Brain pericyte (primary cell): Measurements from ENCODE around the gene PPP6R2.
A peak's percentile ranks its signal among the peaks of the same experiment; 100 is the strongest.
"Not testable (repeated sequence)": the region's sequence is repeated elsewhere in the genome, so short reads cannot be mapped to it uniquely, and the experiment has no call there.

Source experiments
- DNase-seq: peaks from one replicate; pipeline ENCODE4 v3.0.0-alpha.2; 2012; ENCODE audit warnings: low read depth, low spot score

The PPP6R2 gene

DNA sequence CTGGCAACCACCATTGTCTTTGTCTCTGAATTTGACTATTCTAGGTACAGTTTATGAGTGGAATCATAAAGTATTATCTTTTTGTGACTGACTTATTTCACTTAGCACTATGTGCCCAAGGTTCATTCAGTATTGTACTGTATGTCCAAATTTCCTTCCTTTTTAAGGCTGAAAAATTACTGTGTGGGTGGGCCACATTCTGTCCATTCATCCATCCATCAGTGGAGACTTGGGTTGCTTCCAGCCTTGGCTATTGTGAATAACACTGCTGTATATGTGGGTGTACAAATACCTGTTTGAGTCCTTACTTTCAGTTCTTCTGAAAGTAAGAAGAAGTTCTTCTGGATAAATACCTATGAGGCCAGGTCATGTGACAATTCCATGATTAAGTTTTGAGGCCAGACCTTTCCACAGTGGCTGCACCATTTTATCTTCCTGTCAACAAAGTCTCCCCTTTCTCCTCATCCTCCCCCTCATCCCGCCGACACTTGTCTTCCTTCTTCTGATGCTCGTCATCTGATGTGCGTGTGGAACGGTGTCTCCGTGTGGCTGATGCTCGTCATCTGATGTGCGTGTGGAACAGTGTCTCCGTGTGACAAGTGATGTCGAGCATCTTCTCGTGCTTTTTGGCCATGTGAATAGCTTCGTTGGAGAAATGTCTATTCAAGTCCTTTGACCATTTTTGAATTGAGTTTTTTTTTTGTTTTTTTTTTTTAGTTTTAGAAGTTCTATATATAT is 82.2 kb downstream of the PPP6R2 start:
- no peak for DNase-seq

DNA sequence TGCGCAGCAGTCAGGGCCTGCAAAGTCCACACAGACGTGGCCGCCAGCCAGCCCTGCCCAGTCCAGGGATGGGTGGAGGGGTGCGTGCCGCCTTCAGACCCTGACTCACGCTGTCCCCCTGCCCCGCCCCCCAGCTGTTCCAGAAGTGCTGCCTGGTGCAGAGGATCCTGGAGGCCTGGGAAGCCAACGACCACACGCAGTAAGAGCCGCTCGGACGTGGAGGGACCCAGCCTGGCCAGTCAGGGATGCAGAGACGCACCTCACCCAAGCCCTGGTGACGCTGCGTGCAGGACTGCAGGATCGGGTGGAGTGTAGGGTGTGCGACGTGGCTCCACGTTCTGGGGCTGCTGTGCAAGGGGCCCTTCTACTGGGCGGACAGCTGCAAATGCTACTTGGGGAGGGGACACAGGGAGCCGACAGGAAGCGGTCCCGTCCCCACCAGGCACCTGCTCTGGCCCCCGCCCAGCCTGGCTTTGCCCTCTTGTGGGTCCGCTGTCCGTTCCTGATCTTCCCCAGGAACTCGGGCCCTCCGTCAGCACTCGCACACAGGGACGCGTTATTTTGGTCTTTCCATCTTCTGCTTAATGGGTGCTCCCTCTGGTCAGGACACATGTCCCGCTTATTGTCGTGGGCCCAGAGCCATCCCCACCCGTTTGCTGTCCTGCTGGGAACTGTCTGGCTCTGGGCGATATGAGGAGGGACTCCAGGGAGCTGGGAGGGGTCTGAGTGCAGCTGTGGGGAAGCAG is 89.2 kb downstream of the PPP6R2 start:
- DNase-seq = no peak

DNA sequence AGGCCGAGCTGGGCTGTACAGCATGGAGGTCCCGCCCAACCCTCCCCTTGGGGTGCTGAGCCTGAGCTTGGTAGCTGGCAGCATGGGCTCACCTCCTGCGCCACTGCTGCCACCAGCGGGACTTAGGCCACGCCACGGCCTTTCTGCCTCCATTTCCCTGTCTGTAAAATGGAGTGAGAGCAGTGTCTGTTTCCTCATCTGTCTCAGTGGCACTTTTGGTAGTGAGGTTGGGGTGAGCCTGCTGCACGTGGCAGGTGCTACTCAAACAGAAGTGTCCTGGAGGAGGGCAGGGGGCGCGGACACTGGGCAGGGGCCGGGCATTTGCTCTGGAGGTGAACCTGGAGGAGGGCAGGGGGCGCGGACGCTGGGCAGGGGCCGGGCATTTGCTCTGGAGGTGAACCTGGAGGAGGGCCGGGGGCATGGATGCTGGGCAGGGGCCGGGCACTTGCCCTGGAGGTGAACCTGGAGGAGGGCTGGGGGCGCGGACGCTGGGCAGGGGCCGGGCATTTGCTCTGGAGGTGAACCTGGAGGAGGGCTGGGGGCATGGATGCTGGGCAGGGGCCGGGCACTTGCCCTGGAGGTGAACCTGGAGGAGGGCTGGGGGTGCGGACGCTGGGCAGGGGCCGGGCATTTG is 89.9 kb downstream of the PPP6R2 start:
- not testable (repeated sequence) for DNase-seq

DNA sequence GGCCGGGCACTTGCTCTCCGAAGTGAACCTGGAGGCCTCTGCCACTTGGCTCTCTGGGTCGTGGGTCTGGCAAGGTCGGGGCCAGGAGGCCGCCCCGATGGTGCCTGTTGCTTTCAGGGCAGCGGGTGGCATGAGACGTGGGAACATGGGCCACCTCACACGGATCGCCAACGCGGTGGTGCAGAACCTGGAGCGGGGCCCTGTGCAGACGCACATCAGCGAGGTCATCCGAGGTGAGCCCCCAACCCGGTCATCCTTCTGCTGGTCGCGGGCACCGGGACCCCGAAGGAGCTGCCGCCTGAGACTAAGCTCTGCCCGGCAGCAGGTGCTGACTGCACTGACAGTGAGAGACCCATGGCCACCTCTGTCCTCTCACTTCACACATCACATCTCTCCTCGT is 91.7 kb downstream of the PPP6R2 start:
- no peak for DNase-seq

DNA sequence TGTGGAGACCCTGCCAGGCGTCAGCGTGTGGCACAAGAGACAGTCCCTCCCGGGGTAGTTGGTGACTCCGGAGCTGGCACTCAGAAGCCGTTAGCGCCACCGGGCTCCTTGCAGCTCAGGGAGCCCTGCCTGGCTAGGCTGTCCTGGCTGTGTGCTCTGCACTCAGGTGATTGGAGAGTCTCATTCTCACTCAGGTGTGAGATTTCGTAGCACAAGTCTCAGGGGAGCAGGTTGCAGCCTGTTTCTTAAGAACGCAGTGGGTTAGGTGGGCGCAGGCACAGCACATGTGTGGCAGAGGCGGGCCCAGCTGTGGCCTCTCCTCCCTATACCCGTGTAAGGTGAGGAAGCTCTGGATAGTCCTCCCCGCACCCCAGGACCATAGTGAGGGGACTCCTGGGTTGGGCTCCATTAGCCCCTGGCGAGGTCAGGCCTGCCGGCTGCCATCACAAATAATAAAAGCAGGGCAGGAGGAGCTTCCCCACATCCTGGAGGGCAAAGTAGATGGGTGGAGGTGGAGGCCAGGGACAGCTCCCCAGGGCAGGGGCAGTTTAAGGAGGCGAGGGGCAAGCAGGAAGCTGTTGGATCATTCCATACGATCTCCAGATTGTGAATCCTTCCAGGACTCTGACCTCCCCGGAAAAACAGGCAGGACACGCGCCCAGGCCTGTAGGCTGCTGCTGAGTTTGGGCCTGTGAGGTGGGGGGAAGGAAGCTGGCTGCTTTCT is 92.3 kb downstream of the PPP6R2 start:
- no peak for DNase-seq

DNA sequence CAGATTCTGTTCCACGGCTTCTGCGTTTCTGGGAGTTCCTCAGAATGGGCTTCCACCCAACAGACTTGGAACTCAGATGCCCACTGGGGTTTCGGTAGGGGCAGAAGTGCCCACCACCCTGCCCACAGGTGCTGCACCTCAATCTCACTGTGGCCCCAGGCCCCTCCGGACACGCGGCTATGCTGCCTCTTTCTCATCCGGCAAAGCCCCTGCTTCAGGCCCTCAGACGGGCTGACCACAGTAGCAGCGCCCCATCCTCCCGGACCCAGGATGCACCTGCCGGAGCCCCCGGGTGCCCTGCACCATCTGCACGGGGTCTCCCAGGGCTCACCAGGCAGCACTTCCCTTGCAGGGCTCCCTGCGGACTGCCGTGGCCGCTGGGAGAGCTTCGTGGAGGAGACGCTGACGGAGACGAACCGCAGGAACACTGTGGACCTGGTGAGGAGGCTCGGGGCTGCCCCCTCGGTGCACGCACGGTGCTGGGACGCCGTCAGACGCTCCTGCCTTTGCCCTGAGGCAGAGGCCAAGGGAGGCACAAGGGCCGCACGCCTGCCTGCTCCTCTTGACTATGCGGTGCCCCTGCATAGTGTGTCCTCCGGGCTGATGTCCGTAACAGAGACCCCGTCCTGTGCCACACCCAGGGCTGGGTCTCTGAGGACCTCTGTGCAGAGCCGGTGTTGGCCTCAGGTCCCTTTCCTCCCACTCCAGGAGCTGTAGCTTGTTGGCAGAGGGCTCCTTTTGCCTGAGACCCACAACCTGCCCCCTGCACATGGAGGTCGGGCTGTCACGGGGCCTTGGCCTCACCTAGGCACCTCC is 93.1 kb downstream of the PPP6R2 start:
- DNase-seq = no peak

DNA sequence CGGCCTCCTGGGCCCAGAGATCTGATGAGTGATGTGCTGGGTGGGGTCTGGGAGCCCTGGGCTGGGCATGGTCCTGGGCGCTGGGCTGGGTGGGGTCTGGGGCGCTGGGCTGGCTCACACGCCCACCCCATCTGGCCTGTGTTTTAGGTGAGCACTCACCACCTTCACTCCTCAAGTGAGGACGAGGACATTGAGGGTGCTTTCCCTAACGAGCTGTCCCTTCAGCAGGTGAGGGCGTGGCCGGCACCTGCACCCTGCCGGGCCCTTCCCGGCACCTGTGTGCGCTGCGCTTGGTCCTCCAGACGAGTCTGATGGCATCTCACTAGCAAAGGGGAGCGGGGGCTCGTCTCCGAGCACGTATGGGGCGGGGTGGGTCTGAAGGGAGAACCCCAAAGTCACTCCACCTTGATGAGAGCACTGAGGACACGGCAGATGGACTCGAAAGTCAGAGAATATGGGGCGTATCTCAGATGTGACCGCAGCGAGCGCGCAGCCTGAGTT is 93.8 kb downstream of the PPP6R2 start:
- DNase-seq = no peak

DNA sequence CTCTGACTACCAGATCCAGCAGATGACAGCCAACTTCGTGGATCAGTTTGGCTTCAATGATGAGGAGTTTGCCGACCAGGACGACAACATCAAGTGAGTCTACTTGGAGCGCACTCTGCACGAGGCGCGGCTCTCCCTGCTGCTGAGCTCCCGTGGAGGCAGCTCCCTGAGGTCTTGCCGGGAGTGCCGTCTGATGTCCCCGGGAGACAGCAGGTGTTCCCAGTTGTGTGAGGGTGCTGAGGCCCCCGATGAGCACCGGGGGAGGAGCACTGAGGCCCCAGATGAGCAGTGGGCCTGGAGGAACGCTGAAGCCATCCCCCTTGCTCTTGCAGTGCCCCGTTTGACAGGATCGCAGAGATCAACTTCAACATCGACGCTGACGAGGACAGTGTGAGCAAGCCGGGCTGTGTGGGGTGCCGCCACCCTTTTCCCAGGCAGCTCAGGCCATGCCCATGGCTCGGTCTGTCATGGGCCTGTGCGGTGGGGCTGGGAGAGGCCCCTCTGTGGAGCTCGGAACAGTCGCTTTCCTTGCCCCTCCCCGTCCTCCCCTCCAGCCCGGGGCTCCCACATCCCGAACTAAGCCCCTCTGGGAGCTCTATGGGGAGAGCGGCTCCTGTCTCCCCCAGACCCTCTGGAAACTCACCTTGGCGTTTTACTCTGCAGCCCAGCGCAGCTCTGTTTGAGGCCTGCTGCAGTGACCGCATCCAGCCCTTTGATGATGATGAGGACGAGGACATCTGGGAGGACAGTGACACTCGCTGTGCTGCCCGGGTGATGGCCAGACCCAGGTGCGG is 94.6 kb downstream of the PPP6R2 start:
- no peak for DNase-seq

DNA sequence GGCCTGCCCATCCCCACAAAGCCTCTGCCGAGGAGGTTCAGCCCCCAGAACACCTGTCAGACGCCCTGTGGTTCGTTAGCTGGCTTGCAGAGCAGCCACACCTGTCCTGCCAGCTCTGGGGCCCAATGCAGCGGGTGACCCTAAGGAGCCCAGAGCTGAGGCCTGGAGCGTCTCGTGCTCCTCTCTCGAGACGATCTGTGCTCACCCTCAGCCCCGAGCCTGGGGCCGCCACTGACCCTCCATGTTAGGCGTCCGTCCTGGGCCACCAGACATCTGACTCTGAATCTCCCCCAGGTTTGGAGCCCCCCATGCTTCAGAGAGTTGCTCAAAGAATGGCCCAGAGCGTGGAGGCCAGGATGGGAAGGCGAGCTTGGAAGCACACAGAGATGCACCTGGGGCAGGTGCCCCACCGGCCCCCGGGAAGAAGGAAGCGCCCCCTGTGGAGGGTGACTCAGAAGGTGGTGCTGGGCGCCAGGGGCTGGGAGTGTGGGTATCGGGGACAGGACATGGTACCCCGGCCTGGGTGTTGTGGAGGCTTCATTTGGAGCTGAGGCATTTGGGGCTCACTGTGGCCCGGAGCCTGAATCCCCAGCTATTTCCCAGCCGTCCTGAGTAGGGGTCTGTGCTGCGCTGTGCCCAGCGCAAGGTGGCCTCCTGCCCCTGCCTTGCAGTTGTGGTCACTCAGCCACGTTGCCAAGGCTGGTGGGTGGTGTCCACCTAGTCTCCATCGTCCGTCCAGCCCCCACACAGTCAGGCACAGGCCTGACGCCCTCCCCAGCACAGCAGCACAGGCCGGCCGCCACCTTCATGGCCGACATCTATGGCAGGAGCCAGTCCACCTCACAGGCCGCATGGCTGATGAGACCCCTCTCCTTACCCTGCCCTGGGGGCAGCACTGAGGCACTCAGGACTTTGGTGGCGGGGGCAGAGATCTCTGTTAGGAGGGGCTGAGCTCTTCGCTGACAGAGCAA is 95.5 kb downstream of the PPP6R2 start:
- DNase-seq = no peak

DNA sequence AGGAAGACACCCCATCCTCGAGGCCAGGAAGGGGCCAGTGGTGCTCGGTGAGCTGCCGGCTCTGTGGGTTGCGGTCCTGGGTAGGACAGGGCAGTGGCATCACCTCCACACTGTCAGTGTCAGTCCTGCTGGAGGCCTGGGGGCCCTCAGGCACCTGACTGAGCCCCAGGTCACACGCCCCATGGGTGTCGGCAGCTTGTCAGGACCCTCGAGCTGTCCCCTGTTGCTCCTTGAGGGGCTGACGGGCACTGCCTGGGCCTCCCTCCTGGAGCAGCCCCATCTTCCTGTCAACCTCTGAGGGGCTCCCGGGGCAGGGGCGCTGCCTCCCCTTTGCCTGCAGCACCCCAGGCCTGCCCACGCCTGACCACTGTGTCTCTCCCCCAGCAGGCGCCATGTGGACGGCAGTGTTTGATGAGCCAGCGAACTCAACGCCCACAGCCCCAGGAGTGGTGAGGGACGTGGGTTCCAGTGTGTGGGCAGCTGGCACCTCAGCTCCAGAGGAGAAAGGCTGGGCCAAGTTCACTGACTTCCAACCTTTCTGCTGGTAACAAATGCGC is 96.3 kb downstream of the PPP6R2 start:
- DNase-seq = no peak

DNA sequence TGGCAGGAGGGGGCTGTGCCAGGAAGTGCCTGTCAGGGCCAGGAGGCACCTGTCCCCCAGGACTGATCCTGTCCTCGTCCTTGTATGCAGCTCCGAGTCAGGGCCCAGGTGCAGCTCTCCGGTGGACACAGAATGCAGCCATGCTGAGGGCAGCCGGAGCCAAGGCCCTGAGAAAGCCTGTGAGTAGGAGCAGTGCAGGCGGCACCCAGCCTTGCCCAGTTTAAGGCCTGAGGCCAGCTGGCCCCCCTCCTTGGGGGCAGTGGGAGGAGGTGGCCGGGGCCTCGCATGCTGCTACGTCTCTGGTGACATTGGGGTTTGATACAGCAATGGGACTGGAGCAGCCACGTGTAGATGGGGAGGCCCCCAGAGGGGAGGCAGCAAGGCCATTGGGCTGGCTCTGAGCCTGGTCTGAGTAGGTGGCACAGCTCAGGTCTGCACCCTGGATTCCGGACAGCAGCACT is 96.8 kb downstream of the PPP6R2 start:
- DNase-seq = no peak

DNA sequence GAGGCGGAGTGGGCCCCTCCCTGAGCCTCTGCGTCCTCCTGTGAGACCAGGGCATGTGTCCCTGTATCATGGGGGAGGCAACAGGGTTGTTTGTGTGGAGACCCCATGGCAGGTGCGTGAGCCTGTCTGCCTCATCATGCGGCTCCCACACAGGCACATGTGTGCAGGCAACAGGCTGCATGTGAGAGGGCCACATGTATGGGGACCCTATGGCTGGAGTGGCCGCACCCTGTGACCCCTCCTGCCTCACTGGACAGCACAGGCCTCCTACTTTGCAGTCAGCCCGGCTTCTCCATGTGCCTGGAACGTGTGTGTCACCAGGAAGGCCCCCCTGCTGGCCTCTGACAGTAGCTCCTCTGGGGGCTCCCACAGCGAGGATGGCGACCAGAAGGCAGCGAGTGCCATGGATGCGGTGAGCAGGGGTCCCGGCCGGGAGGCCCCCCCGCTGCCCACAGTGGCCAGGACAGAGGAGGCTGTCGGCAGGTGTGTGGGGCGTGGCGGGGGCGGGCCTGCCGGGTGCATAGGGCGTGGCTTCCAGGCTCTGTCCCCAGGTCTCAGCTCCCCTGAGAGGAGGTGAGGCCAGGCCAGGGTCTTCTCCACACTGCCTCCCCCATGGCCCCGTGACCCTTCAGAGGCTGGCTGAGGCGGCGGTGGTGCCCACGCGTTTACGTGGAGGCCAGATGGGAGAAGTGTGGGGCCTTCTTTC is 97.6 kb downstream of the PPP6R2 start:
- no peak for DNase-seq

DNA sequence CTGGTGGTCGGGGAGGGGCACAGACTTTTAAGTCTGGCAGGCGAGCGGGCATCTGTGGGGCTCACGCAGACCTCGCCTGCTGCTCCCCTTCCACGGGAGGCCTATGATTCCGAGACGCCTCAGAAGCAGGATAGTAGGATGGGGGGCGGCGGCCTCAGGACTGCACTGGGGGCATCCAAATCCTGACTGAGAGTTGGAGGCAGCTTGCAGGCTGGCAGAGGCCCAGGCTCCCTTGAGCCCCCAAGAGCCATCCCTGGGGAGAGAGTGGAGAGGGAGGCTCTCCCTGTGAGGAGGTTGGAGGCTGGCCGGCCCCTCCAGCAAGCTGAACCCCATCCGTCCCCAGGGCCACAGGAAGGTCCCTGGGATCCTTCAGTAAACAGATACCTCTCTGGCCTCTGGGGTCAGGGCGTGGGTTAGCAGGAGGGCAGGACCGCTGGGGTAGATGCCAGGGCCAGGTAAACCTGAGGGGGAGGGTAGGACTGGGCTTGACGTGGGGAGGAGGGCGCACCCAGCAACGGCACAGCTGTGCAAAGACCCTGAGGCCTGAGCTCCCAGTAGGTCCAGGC is 98.4 kb downstream of the PPP6R2 start:
- no peak for DNase-seq

DNA sequence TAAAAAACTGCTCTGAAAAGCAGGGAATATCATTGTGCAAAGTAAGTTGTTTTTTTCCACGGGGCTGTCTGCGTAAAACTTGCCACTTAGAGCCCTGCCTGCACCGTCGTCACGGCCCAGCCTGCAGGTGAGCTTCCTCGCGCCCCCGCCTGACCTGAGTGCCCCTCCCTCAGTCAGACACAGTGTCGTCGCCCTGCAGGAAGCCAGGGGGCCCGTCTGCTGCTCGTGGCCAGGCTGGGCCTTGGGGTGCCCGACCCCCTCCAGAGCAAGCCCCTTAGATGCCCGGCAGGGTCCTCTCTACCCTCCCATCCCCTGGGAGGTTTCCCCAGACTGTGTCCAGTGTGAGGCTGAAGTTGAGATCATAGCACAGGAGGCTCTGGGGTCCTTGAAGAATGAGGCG is 100.1 kb downstream of the PPP6R2 start:
- no peak for DNase-seq

DNA sequence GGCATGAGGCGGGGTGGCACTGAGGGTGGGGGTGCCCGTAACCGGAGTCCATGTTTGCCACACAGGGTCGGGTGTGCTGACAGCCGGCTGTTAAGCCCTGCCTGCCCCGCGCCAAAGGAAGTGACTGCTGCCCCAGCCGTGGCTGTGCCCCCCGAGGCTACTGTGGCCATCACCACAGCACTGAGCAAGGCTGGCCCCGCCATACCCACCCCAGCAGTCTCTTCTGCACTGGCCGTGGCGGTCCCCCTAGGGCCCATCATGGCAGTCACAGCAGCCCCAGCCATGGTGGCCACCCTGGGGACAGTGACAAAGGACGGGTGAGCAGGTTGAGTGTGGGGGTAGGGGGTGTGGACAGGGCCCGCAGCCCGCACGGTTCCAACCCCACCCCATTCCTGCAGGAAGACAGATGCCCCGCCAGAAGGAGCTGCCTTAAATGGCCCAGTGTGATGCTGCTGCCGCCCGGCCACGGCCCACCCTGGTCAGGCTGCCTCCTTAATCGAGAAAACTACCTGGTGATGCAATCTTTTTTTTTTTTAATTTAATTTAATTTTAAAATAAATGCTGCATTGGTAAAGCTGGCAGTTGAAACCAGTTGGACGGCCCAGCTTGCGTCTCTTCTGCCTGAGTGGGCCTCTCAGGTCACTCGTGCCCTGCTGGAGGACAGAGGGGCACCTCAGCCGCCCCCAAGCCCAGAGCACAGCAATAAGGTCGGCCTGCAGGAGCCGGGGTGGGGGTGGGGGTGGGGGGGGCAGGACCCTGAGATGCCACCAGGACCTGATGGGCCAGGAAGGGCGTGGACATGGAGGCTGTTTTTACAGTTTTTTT is 100.9 kb downstream of the PPP6R2 start:
- DNase-seq = no peak

DNA sequence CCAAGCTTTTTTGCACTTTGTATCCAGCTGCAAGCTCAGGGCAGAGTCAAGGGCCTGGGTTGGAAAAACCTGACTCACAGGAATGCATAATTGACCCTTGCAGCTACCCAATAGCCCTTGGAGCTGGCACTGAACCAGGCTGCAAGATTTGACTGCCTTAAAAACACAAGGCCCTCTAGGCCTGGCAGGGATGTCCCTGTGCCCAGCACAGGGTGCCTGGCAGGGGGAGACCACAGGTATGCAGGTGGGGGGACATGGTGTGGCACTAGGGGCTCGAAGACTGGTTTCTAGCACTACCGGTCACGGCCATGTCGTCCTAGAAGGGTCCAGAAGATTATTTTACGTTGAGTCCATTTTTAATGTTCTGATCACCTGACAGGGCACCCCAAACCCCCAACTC is 101.5 kb downstream of the PPP6R2 start:
- peak; percentile 21 for DNase-seq
